Measurements from ENCODE around the gene PAX7.
"Not testable (repeated sequence)": the region's sequence is repeated elsewhere in the genome, so short reads cannot be mapped to it uniquely, and the experiment has no call there.

PAX7 gene

GRCh38 chr1:18630511-18631495 is at the start of gene PAX7:
PAX7 (plus strand) TSS chr1:18630846; CDS start chr1:18631604, 758 bp downstream.
- DNase-seq (ENCODE audit: low read depth) = no peak
- H3K4me3 ChIP-seq (ENCODE audit: control insufficient read depth, low read depth, low read length) = no peak within 1 kb of the TSS
- TF ChIP-seq CTCF (IDR thresholded peaks at IDR 0.05; ENCODE audit: control insufficient read depth, insufficient read depth, low read depth, low read length, missing control alignments) = no peak

GRCh38 chr1:18581420-18581880 is 49.2 kb upstream of the PAX7 start:
- TF ChIP-seq CTCF (IDR thresholded peaks at IDR 0.05; ENCODE audit: control insufficient read depth, insufficient read depth, low read depth, low read length, missing control alignments) = peak; percentile 75
- no peak overlapping the region for H3K4me3 ChIP-seq (ENCODE audit: control insufficient read depth, low read depth, low read length)
- DNase-seq (ENCODE audit: low read depth) = no peak

- no peak overlapping the region for H3K4me3 ChIP-seq (ENCODE audit: control insufficient read depth, low read depth, low read length)
- DNase-seq (ENCODE audit: low read depth) = no peak
- no peak for TF ChIP-seq CTCF (IDR thresholded peaks at IDR 0.05; ENCODE audit: control insufficient read depth, insufficient read depth, low read depth, low read length, missing control alignments)
These were observed 47.8 kb upstream of the PAX7 start for GRCh38 chr1:18582890-18583289.

- no peak for TF ChIP-seq CTCF (IDR thresholded peaks at IDR 0.05; ENCODE audit: control insufficient read depth, insufficient read depth, low read depth, low read length, missing control alignments)
- H3K4me3 ChIP-seq (ENCODE audit: control insufficient read depth, low read depth, low read length) = no peak overlapping the region
- DNase-seq (ENCODE audit: low read depth) = no peak
These were observed 47.2 kb upstream of the PAX7 start for GRCh38 chr1:18583326-18583941.

- DNase-seq (ENCODE audit: low read depth); H3K4me3 ChIP-seq (ENCODE audit: control insufficient read depth, low read depth, low read length): not testable (repeated sequence)
These were observed 44.6 kb upstream of the PAX7 start for GRCh38 chr1:18586016-18586415.

- no peak for DNase-seq (ENCODE audit: low read depth)
- no peak for TF ChIP-seq CTCF (IDR thresholded peaks at IDR 0.05; ENCODE audit: control insufficient read depth, insufficient read depth, low read depth, low read length, missing control alignments)
- no peak overlapping the region for H3K4me3 ChIP-seq (ENCODE audit: control insufficient read depth, low read depth, low read length)
These were observed 42.6 kb upstream of the PAX7 start for GRCh38 chr1:18588093-18588492.

- no peak for TF ChIP-seq CTCF (IDR thresholded peaks at IDR 0.05; ENCODE audit: control insufficient read depth, insufficient read depth, low read depth, low read length, missing control alignments)
- H3K4me3 ChIP-seq (ENCODE audit: control insufficient read depth, low read depth, low read length) = no peak overlapping the region
- DNase-seq (ENCODE audit: low read depth) = no peak
These were observed 38.3 kb upstream of the PAX7 start for GRCh38 chr1:18592368-18592767.

Measured in AG09309 (cell line).